Measurements from ENCODE around the gene PPFIA1.

- no peak for TF ChIP-seq CTCF (IDR thresholded peaks at IDR 0.05; ENCODE audit: insufficient read depth, low read length, poor library complexity, severe bottlenecking)
- TF ChIP-seq EZH2phosphoT487 (conservative IDR thresholded peaks at IDR 0.05; ENCODE audit: low read length), result no peak
These were observed 19.4 kb upstream of the PPFIA1 start for GRCh38 chr11:70250876-70251658.
